ENCODE data around the gene CACNA1A.

DNA sequence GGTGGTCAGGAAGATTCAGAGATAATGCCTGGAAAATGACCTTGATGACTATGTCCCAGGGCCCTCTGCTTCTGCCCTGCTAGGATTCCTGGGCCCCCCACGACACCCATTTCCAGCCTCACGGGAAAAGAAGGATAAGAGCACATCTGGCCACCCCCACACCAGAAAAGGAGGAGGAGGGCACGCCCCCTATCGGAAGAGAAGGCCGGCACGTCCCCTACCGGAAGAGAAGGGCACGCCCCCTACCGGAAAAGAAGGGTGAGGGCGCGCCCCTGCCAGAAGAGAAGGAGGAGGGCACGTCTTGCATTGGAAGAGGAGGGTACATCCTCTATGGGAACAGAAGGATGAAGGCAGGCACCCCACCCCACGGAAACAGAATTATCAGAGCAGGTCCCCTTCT, 271.8 kb downstream of the CACNA1A start:
- TF ChIP-seq, protein P1, sequence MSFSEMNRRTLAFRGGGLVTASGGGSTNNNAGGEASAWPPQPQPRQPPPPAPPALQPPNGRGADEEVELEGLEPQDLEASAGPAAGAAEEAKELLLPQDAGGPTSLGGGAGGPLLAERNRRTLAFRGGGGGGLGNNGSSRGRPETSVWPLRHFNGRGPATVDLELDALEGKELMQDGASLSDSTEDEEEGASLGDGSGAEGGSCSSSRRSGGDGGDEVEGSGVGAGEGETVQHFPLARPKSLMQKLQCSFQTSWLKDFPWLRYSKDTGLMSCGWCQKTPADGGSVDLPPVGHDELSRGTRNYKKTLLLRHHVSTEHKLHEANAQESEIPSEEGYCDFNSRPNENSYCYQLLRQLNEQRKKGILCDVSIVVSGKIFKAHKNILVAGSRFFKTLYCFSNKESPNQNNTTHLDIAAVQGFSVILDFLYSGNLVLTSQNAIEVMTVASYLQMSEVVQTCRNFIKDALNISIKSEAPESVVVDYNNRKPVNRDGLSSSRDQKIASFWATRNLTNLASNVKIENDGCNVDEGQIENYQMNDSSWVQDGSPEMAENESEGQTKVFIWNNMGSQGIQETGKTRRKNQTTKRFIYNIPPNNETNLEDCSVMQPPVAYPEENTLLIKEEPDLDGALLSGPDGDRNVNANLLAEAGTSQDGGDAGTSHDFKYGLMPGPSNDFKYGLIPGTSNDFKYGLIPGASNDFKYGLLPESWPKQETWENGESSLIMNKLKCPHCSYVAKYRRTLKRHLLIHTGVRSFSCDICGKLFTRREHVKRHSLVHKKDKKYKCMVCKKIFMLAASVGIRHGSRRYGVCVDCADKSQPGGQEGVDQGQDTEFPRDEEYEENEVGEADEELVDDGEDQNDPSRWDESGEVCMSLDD (tag by site-specific recombination; IDR thresholded peaks at IDR 0.05): no peak
- TF ChIP-seq, protein P2, sequence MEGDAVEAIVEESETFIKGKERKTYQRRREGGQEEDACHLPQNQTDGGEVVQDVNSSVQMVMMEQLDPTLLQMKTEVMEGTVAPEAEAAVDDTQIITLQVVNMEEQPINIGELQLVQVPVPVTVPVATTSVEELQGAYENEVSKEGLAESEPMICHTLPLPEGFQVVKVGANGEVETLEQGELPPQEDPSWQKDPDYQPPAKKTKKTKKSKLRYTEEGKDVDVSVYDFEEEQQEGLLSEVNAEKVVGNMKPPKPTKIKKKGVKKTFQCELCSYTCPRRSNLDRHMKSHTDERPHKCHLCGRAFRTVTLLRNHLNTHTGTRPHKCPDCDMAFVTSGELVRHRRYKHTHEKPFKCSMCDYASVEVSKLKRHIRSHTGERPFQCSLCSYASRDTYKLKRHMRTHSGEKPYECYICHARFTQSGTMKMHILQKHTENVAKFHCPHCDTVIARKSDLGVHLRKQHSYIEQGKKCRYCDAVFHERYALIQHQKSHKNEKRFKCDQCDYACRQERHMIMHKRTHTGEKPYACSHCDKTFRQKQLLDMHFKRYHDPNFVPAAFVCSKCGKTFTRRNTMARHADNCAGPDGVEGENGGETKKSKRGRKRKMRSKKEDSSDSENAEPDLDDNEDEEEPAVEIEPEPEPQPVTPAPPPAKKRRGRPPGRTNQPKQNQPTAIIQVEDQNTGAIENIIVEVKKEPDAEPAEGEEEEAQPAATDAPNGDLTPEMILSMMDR (tag by site-specific recombination; IDR thresholded peaks at IDR 0.05): 0 out of 2 replicates have a peak, but pooled peaks have one; percentile 22
- no peak for TF ChIP-seq GLI4 (tag by site-specific recombination; IDR thresholded peaks at IDR 0.05)
- TF ChIP-seq BCL11A (tag by site-specific recombination; IDR thresholded peaks at IDR 0.05; ENCODE audit: low read depth): no peak
- TF ChIP-seq, protein P3, sequence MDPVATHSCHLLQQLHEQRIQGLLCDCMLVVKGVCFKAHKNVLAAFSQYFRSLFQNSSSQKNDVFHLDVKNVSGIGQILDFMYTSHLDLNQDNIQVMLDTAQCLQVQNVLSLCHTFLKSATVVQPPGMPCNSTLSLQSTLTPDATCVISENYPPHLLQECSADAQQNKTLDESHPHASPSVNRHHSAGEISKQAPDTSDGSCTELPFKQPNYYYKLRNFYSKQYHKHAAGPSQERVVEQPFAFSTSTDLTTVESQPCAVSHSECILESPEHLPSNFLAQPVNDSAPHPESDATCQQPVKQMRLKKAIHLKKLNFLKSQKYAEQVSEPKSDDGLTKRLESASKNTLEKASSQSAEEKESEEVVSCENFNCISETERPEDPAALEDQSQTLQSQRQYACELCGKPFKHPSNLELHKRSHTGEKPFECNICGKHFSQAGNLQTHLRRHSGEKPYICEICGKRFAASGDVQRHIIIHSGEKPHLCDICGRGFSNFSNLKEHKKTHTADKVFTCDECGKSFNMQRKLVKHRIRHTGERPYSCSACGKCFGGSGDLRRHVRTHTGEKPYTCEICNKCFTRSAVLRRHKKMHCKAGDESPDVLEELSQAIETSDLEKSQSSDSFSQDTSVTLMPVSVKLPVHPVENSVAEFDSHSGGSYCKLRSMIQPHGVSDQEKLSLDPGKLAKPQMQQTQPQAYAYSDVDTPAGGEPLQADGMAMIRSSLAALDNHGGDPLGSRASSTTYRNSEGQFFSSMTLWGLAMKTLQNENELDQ (tag by site-specific recombination; IDR thresholded peaks at IDR 0.05; ENCODE audit: low read depth): no peak
- TF ChIP-seq PRDM1 (tag by site-specific recombination; IDR thresholded peaks at IDR 0.05): no peak
- TF ChIP-seq ZNF112 (tag by site-specific recombination; IDR thresholded peaks at IDR 0.05): no peak

Data from HEK293 (cell line).